Neural cell (in vitro differentiated cells): Measurements from ENCODE around the gene LCN9. TPM values are rescaled to one million over a fixed set of nuclear protein-coding genes. Genes with fewer than 3 reads are reported as not detected.

ENCODE experiments used
- H2AFZ ChIP-seq: fragments of 200-600, 300-800 bp; sonication (generic), shearing (Covaris generic); 2 replicates; pipeline ENCODE4 v1.6.0; 2014; ENCODE audit warnings: low read depth, mild to moderate bottlenecking, antibody characterized with exemption, low read length, moderate library complexity
- H3F3A ChIP-seq: fragments of 200-600 bp; shearing (Covaris generic); 2 replicates; pipeline ENCODE4 v1.6.1; 2016; ENCODE audit warnings: mild to moderate bottlenecking, moderate library complexity, mixed read lengths, antibody characterized with exemption, low read length; ENCODE audit not compliant: insufficient read depth, poor library complexity, severe bottlenecking
- H3K27ac ChIP-seq: fragments of 200-600, 300-800 bp; sonication (generic), shearing (Covaris generic); 2 replicates; pipeline ENCODE4 v1.5.1; 2014; ENCODE audit warnings: mild to moderate bottlenecking, low read length, moderate library complexity
- H3K27me3 ChIP-seq: fragments of 300-800, 200-600 bp; sonication (generic), shearing (Covaris generic); 2 replicates; pipeline ENCODE4 v1.6.0; 2014; ENCODE audit warnings: mild to moderate bottlenecking, low read depth, low read length, moderate library complexity; ENCODE audit not compliant: insufficient read depth
- H3K36me3 ChIP-seq: fragments of 300-800, 200-600 bp; sonication (generic), shearing (Covaris generic); 2 replicates; pipeline ENCODE4 v1.5.1; 2014; ENCODE audit warnings: mild to moderate bottlenecking, antibody characterized with exemption, low read length, moderate library complexity; ENCODE audit not compliant: insufficient read depth
- H3K4me2 ChIP-seq: fragments of 300-800, 200-600 bp; sonication (generic), shearing (Covaris generic); 2 replicates; pipeline ENCODE4 v1.6.0; 2014; ENCODE audit warnings: mild to moderate bottlenecking, low read length
- H3K4me3 ChIP-seq: fragments of 300-800, 200-600 bp; sonication (generic), shearing (Covaris generic); 2 replicates; pipeline ENCODE4 v1.5.1; 2014; ENCODE audit warnings: mild to moderate bottlenecking, low read length, moderate library complexity
- H3K79me2 ChIP-seq: fragments of 200-600 bp; shearing (Covaris generic); replicated peaks from 2 replicates; pipeline ENCODE4 v1.6.0; 2014; ENCODE audit warnings: mild to moderate bottlenecking, low read length, moderate library complexity; ENCODE audit not compliant: insufficient read depth
- H3K9ac ChIP-seq: fragments of 300-800, 200-600 bp; sonication (generic), shearing (Covaris generic); 2 replicates; pipeline ENCODE4 v1.6.1; 2016; ENCODE audit warnings: mild to moderate bottlenecking, low read length, mixed read lengths
- H3K9me2 ChIP-seq: fragments of 200-600 bp; shearing (Covaris generic); 2 replicates; pipeline ENCODE4 v1.6.1; 2016; ENCODE audit warnings: mild to moderate bottlenecking, low read length, mixed read lengths; ENCODE audit not compliant: insufficient read depth
- H3K9me3 ChIP-seq: fragments of 200-600, 300-800 bp; sonication (generic), shearing (Covaris generic); 2 replicates; pipeline ENCODE4 v1.6.1; 2016; ENCODE audit warnings: mild to moderate bottlenecking, mixed run types, low read length, moderate library complexity, mixed read lengths
- H4K20me1 ChIP-seq: fragments of 200-600 bp; shearing (Covaris generic); 2 replicates; pipeline ENCODE4 v1.6.1; 2016; ENCODE audit warnings: mild to moderate bottlenecking, mixed run types; ENCODE audit not compliant: insufficient read depth
- CTCF ChIP-seq: fragments of 450-650 bp; IDR thresholded peaks from 2 replicates; pipeline ENCODE4 v1.5.1; 2014; ENCODE audit warnings: antibody characterized with exemption, mild to moderate bottlenecking, moderate library complexity; ENCODE audit not compliant: poor library complexity, severe bottlenecking
- EP300 ChIP-seq: fragments of 450-650 bp; conservative IDR thresholded peaks from 2 replicates; pipeline ENCODE4 v1.6.1; 2014; ENCODE audit warnings: antibody characterized with exemption, mild to moderate bottlenecking, moderate library complexity; ENCODE audit not compliant: poor library complexity, severe bottlenecking
- EZH2 ChIP-seq: fragments of 200-600, 300-800 bp; shearing (Covaris generic), sonication (generic); IDR thresholded peaks from 2 replicates; pipeline ENCODE4 v1.6.1; 2014; ENCODE audit warnings: antibody characterized with exemption, low read length, borderline replicate concordance, mild to moderate bottlenecking; ENCODE audit not compliant: insufficient read depth, poor library complexity, severe bottlenecking
- MXI1 ChIP-seq: fragments of 450-650 bp; conservative IDR thresholded peaks from 2 replicates; pipeline ENCODE4 v1.6.1; 2014; ENCODE audit warnings: antibody characterized with exemption, mild to moderate bottlenecking; ENCODE audit not compliant: poor library complexity, severe bottlenecking
- POLR2AphosphoS5 ChIP-seq: IDR thresholded peaks from 2 replicates; pipeline ENCODE4 v1.6.1; 2012
- RAD21 ChIP-seq: fragments of 450-650 bp; conservative IDR thresholded peaks from 2 replicates; pipeline ENCODE4 v1.6.1; 2014; ENCODE audit warnings: antibody characterized with exemption, mild to moderate bottlenecking, moderate library complexity
- REST ChIP-seq: IDR thresholded peaks from 2 replicates; pipeline ENCODE4 v1.6.1; 2012; ENCODE audit warnings: borderline replicate concordance
- SMC3 ChIP-seq: fragments of 450-650 bp; conservative IDR thresholded peaks from 2 replicates; pipeline ENCODE4 v1.6.1; 2014; ENCODE audit warnings: antibody characterized with exemption, mild to moderate bottlenecking, moderate library complexity; ENCODE audit not compliant: poor library complexity
- TAF1 ChIP-seq: IDR thresholded peaks from 2 replicates; pipeline ENCODE4 v1.6.1; 2012; ENCODE audit warnings: low read depth
- polyA plus RNA-seq: library from polyadenylated mRNA; depleted of rRNA; stranded (reverse); fragments of >200 nt; gene quantifications from 2 replicates; pipeline ENCODE4 v1.2.3, GENCODE V29; 2014

Gene LCN9
- polyA plus RNA-seq, 1 donor from 2014 or later = 2.5 TPM

- Histone ChIP-seq H3K9ac (no peak overlapping the region), H3K9me2 (no peaks in the 10 kb centered on the region), H4K20me1 (no peaks in the 10 kb centered on the region), H3K36me3 (no peaks in the 10 kb centered on the region), H3K4me3 (no peak overlapping the region), H2AFZ (no peak overlapping the region), H3F3A (no peaks in the 10 kb centered on the region), H3K27ac (no peak overlapping the region), H3K4me2 (no peak overlapping the region), H3K79me2 (no peaks in the 10 kb centered on the region), H3K27me3 (no peaks in the 10 kb centered on the region), H3K9me3 (no peaks in the 10 kb centered on the region)
- TF ChIP-seq EZH2 (no peak), MXI1 (no peak), TAF1 (no peak), RAD21 (no peak), REST (no peak), POLR2AphosphoS5 (no peak), SMC3 (no peak), CTCF (no peak), EP300 (no peak)
Measured at GRCh38 chr9:135673941-135674340, 10.8 kb downstream of the LCN9 start.

GRCh38 chr9:135674977-135675376 lies 11.9 kb downstream of the LCN9 start:
- no peak overlapping the region for H3K4me2 ChIP-seq
- no peaks in the 10 kb centered on the region for H3K27me3 ChIP-seq
- H3F3A ChIP-seq = no peaks in the 10 kb centered on the region
- no peaks in the 10 kb centered on the region for H4K20me1 ChIP-seq
- H3K9me2 ChIP-seq = no peaks in the 10 kb centered on the region
- H3K4me3 ChIP-seq = no peak overlapping the region
- no peak overlapping the region for H3K9ac ChIP-seq
- no peaks in the 10 kb centered on the region for H3K9me3 ChIP-seq
- no peaks in the 10 kb centered on the region for H3K79me2 ChIP-seq
- TF ChIP-seq CTCF (no peak), RAD21 (no peak), TAF1 (no peak), EZH2 (no peak), POLR2AphosphoS5 (no peak), EP300 (no peak), SMC3 (no peak), REST (no peak), MXI1 (no peak)
- no peak overlapping the region for H3K27ac ChIP-seq
- H2AFZ ChIP-seq = no peak overlapping the region
- no peaks in the 10 kb centered on the region for H3K36me3 ChIP-seq
